GM19035 (cell line): ENCODE measurements around the gene TIGD7.

Experiments used
- ATAC-seq: cut with Tn5 transposase; IDR thresholded peaks from one replicate; pipeline ENCODE4 v1.9.1; 2021; ENCODE audit not compliant: unreplicated experiment

Gene TIGD7, protein sequence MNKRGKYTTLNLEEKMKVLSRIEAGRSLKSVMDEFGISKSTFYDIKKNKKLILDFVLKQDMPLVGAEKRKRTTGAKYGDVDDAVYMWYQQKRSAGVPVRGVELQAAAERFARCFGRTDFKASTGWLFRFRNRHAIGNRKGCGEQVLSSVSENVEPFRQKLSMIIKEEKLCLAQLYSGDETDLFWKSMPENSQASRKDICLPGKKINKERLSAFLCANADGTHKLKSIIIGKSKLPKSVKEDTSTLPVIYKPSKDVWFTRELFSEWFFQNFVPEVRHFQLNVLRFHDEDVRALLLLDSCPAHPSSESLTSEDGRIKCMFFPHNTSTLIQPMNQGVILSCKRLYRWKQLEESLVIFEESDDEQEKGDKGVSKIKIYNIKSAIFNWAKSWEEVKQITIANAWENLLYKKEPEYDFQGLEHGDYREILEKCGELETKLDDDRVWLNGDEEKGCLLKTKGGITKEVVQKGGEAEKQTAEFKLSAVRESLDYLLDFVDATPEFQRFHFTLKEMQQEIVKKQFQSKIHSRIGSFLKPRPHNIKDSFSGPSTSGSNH

DNA sequence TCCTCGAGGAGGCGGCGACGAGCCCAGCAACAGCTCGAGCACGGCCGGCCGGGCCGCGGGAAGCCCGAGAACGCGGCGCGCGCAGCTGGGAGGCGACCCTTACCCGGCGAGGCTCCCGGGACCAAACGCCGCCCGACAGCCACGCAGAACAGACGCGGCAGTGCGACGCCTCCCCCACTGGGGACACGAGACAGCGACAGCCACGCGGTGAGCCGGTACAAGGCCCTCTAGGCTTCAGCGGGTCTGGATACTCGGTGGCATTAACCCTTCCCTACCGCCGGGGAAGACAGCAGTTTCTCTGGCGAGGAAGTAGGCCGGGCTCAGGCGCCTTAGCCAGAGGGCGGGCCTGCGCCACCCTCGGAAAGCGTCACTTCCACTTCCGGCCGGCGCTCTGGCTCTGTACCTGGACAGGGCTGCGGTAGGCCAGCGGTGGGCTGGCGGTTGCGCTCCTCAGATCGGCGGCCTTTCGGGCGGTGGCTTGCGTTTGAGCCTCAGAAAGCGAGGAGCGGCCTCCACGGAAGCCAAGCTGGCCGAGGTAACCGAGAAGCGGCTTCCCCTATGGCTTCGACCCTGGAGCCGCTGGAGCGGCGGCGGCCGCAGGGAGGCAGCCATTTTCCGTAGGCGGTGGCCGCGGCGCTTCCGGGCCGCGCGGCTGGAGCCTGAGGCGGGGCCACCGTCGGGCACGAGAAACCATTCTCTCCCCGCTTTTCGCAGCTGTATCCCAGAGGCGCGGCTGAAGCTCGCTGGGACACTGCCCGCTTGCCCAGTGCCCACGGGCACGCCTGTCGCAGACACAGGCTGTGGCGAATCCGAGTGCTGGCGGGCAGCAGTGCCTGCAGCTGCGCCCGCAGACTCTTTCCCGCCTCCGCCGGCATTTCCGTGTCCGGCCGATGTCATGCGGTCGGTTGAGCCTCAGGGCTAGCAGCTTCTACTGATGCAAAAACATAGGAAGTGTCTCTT lies at the start of gene TIGD7, which contains the start of gene ZNF75A:
Gene TIGD7 (minus strand): TSS at position 322 of the 960 bp plus-strand sequence. CDS start 4,816 bp downstream, outside the sequence.
Gene ZNF75A (plus strand): TSS at position 389 of the 960 bp plus-strand sequence. CDS start 2,932 bp downstream, outside the sequence.
- ATAC-seq, result peak; percentile 97

DNA sequence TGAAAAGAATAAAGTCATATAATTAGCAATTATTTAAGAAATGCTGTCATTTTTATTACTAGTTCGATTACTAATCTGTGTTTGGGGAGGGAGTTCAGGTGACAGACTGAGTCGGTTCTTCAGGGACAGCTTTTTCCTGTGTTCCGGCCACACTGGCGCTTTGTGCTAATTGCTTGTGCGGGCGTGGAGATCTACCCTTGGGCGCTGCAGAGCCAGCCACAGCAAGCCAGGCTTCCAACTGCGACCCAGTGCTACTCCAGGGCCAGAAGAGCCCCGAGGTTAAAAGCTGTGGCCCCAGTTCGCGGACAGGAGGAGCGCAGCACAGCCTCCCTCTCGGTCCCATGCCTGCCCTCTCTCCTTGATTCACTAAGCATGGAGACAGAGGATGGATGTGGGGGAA lies 43.9 kb upstream of the TIGD7 start:
- ATAC-seq, result no peak

DNA sequence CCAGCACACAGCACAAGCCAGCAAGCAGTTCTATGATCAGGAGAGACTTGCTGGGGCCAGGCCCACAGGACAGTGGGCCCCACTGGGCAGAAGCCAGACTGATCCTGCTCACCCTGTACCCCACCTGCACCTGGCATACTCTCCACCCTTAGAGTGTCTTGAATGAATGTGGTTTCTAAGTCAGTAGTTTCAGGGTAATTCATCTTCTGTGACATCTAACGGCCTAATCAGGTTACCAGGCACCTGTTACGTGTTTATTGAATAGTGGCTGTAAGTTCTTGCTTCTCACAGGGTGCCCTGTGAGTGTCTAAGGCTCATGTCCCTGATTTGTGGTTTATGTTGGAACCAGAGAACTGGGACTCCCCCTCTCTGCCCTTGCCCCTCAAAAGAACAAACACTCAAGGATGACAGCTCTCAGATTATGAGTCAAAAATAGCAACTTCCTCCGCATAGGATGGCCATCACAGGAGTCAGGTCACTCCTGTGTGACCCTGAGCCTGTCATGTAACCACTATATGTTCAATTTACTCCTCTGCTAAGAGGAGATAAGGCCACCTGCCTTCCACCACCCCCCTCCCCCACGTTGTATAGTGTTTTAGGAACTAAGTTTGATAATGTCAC lies 43.4 kb upstream of the TIGD7 start:
- ATAC-seq, result no peak

DNA sequence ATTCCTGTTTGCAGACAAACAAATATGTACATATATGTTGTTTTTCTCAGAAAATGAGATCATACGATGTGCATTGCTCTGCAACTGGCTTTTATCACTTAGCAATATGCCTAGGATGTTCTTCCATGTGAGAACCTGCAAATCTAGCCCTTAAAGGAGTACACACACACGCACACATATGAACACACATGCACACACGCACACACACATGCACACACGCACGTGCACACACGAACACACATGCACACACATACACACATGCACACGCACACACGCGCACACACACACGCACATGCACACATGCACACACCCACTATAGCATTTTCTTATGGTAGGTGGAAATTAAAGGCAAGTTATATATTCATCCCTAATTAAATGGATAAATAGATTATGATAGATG lies 42.4 kb upstream of the TIGD7 start:
- ATAC-seq, result no peak

DNA sequence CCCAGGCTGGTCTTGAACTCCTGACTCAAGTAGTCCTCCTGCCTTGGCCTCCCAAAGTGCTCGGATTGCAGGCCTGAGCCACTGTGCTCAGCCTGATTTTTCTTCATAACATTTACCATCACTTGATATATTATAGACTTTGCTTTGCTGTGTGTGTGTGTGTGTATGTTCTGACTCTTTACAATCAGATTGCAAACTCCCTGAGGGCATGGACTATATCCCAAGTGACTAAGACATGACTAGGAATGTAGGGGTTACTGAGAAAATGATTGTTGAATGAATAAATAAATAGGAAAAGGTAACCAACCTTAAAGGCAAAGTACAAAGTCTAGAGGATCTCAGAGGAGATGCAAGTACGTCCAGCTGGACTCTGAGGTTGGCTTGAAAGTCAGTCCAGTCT lies 40.8 kb upstream of the TIGD7 start:
- ATAC-seq, result no peak

DNA sequence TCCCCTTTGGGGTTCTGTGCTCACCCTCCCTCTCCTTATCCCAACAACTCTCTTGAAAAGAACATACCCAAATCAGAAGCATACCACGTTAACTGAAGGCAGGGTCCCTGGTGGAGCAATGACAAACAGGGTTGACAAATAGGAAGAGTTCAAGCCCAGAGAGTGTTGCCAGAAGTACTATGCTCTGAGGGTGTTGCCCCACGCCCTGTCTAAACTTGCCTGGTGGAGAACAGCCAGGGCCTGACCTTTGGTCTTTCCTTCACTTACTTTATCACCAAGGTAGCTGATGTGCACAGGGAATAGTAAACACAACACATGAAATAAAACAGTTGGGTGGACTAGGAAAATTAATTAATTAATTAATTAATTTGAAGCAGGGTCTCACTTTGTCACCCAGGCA lies 23.4 kb upstream of the TIGD7 start:
- ATAC-seq, result no peak

DNA sequence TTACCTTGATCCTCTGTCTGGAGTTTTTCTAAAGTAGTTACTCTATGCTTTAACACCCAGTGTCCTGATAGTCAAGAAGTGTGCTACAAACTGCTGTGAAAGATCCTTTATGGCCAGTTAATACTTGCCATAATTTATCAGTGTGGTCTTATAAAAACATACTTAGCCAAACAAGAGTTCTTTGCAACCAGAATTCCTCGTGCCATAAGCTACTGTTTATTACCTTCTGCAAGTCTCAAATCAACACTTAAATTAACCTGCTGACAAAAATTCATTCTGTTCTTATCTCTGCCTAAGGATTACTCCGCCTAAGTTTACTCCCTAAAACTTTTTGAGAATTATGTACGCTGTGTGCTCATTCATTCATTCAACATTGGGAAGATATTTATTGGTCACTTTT lies 22.9 kb upstream of the TIGD7 start:
- ATAC-seq, result no peak

DNA sequence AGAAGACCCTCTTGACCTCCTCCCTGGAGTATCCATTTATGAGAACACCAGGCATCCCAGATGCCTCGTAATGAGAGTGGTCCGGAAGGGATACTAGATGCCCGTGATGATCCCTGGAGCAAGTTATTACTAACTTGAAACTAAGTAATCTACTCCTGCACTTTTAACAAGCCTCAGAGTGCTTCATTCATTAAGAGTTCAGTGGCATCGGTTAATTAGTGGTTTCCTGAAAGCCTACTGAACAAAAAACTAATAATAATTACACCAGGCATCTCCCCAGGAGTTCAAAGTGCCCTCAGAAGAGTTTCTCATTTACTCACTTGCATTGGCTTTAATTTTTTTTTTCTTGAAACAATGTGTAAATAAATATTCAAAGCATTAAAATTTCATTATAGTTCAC lies 22.3 kb upstream of the TIGD7 start:
- no peak for ATAC-seq

DNA sequence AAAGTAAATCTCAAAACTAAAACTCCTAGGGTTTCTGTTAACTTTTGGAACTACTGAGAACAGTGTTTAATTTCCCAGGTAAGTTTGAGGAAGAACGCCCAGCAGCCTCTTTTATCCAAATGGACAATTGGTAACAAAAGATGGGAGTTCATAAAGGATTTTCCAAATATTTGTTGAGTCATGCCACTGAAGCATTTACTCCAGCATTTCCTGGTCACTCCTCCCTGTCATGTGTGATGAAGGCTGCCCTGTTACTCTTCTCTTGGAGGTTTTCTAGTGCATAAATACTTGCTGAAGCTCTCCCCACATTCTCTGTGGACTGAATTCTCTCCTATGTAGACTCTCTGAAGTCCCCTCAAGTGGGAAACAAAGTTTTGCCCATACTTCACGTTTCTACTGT lies 16.6 kb upstream of the TIGD7 start:
- no peak for ATAC-seq

DNA sequence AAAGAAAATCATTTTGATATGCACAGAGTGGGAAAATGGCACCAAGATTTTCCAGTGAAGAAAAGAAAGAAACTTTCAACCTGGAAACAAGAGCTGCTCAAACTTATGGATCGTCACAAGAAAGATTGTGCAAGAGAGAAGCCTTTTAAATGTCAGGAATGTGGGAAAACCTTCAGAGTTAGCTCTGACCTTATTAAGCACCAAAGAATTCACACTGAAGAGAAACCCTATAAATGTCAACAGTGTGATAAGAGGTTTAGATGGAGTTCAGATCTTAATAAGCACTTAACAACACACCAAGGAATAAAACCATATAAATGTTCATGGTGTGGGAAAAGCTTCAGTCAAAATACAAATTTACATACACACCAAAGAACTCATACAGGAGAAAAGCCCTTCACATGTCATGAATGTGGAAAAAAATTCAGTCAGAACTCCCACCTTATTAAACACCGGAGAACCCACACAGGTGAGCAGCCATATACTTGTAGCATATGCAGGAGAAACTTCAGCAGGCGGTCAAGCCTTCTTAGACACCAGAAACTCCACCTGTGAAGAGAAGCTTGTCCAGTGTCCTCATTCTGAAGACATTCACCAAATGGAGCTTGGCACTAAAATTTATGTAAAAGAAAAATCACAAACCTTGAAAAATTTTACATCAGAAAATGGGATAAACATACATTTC lies 12.2 kb upstream of the TIGD7 start:
- ATAC-seq, result no peak

DNA sequence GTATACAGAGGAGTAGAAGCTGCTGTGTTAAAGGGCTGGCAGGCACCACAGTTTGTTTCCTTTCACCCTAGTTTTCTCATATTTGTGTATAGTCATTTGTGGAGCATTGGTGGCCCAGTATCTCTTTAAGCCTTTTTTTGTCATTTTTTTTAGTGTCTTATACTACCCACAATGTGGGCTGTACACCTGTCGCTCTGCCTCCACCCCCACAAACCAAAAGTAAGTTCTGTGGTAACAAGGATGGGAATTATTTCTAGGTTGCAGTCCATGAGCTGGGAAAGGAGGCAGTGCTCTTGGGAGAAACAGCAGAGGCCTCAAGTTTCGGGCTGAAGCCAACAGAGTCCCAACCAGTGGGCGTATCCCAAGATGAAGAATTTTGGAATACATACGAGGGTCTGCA lies 6.3 kb upstream of the TIGD7 start:
- ATAC-seq, result no peak

DNA sequence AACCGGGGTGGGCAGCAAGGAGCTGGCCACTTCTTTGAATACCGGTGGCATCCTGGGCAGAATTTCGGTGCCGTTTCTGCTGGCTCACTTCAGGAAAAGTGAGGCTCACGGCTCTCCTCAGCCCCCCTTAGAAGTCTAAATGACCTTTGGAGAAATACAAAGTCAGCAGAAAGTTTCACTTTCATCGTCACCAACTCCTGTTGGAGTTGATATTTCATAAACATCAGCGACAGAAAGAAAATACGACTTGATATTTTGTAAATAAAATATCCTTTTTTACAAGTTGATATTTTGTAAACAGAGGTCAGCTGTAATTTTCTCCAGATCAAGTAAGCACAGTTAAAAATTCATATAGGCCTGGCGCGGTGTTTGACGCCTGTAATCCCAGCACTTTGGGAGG lies 848 bp upstream of the TIGD7 start:
- no peak for ATAC-seq

DNA sequence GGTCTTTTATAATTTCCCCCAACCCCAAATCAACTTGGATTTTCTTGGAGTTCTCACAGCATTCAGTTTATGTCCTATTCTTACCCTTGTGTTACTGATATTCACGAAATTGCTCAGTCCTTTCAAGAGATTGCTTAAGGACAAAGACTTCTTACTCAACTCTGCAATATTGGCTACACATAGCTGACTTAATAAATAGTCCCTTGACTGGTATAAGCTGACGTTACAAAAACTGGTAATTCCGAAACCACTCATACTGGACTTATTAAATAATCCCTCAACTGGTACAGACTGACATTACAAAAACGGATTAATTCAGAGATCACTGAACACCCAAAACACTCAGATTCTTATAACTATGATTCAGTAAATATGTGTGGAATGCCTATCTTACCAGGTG lies 860 bp downstream of the TIGD7 start:
- ATAC-seq, result no peak

DNA sequence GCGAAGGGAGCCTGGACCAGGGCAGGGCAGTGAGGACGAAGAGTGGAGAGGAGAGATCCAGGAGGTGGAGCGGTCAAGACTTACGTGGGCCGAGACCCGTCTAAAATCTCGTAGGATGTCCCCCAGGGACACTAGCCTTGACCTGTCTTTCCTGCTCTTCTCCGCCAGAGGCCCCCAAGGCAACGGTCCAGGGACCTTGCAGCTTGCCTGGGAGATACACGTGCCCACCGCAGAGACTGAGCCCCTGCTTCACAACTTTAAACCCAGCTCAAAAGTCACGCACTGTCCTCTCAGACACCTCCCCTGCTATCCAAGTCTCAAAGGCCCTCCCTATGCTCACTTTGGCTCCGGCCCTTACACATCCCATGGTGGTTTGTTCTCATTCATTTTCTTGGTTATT lies 9.4 kb downstream of the TIGD7 start:
- no peak for ATAC-seq

DNA sequence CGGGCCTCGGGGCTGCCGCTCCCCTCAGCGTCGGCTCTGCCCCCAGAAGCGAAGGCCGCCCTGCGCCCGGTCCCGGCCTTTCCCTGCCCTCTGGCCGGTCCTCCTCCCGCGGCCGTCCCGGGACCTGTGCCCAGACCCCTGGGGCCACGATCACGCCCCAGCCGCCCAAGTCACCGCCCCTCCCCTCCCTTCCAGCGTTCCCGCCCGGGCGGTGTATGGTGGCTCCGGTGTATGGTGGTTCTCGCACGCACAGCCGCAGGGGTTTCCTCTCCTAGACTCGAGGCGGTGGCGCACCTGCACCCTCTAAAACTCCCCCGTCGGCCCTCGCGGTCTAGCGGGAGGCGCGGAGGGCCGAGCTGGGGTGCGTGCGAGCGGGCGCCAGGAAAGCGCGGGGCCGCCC lies 10.0 kb downstream of the TIGD7 start:
- no peak for ATAC-seq

DNA sequence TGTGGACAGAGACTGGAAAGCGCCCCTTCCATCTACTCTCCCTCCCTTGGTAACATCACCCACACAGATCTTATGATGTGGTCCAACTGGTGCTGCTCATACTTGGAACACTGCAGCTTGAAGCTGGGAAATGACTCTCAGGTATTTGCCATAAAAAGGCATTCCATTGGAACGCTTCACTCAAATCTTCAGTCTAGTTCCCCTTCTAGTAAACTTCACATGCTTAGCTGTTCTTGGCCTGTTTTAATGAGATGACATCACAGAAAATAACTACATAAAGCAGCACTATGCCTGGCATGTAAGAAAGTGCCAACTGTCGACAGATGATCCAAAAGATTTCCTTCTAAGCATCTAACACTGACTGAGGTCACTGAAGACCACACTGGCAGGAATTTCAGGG lies 12.6 kb downstream of the TIGD7 start:
- no peak for ATAC-seq

DNA sequence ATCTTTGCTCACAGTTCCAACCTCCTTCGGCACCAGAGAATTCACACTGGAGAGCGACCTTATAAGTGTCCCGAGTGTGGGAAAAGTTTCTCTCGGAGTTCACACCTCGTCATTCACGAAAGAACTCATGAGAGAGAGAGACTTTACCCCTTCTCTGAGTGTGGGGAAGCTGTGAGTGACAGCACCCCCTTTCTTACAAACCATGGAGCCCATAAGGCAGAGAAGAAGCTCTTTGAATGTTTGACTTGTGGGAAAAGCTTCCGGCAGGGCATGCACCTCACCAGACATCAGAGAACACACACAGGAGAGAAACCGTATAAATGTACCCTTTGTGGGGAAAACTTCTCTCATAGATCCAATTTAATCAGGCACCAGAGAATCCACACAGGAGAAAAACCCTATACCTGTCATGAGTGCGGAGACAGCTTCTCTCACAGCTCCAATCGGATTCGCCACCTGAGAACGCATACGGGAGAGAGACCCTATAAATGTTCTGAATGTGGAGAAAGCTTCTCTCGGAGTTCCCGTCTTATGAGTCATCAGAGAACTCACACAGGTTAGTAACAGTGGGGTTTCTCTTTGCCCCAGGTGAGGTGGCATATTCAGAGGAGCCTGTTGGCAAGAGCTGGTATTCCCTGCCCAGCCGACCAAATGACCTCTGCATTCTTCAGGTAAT lies 15.1 kb downstream of the TIGD7 start:
- ATAC-seq, result no peak

DNA sequence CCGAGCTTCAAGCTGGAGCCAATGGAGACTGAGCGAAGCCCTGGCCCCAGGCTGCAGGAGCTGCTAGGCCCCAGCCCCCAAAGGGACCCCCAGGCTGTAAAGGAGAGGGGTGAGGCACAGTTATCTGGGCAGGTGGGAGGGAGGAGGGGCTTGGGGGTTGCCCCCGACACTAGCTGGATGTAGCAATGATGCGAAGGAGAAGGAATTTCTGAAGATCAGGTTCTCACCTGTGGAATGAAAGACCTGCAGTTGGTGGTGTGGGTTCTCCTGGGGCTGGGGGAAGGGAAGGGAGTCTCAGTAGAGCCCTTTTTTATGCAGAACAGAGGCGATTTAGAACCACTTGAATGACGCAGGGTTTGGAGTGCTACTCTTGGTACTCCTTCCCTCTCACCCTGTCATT lies 20.1 kb downstream of the TIGD7 start:
- no peak for ATAC-seq

DNA sequence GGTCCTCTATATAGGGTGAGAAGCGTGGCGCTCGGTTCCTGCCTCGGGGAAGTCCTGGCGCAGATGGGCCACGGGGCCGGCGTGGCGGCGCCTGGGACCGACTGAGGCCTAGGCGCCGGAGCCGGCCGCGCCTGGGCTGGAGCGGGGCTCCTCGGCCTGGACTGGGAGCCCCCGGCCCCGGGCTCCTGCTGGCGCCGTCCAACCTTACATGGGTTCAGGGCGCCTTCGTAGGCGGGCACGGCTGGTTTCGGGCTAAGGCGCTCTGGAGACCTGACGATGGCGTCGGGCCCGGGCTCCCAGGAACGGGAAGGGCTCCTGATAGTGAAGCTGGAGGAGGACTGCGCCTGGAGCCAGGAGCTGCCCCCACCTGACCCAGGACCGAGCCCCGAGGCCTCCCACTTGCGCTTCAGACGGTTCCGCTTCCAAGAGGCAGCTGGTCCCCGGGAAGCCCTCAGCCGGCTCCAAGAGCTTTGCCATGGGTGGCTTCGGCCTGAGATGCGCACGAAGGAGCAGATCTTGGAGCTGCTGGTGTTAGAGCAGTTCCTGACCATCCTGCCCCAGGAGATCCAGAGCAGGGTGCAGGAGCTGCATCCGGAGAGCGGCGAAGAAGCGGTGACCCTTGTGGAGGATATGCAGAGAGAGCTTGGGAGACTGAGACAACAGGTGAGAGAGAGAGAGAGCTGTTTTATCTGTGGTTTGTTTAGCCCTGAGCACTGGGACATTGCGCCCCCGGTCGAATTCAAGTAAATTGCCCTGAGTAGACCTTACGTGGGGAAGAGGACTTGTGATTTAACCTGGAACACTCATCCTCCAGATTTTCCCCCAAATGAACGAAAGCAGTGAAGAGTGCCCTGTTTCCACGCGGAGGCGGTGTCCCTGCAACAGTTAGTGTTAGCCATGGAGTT lies 21.4 kb downstream of the TIGD7 start:
- peak; percentile 5 for ATAC-seq
